ENCODE measurements around the gene PPARGC1A. TPM values are rescaled to one million over a fixed set of nuclear protein-coding genes. Genes with fewer than 3 reads are reported as not detected.

The PPARGC1A gene
- total RNA-seq, 1 donor from 2014 or later = 13.4 TPM

- DNase-seq = no peak
- TF ChIP-seq CTCF (IDR thresholded peaks at IDR 0.05; ENCODE audit: partially characterized antibody, unreplicated experiment) = no peak
- Mint-ChIP-seq H3K27ac (ENCODE audit: unreplicated experiment) (no peak overlapping the region), H3K4me3 (ENCODE audit: unreplicated experiment) (no peak overlapping the region), H3K9me3 (ENCODE audit: unreplicated experiment) (no peaks in the 10 kb centered on the region), H3K27me3 (ENCODE audit: unreplicated experiment) (no peaks in the 10 kb centered on the region), H3K4me1 (ENCODE audit: low read depth, unreplicated experiment) (peaks cover 3% of the 10 kb centered on the region), H3K36me3 (ENCODE audit: unreplicated experiment) (no peaks in the 10 kb centered on the region)
Measured at GRCh38 chr4:23873717-23874535, 15.9 kb downstream of the PPARGC1A start.

GRCh38 chr4:23871426-23871825 is 18.4 kb downstream of the PPARGC1A start:
- no peak for DNase-seq
- Mint-ChIP-seq H3K27me3 (ENCODE audit: unreplicated experiment) (no peaks in the 10 kb centered on the region), H3K9me3 (ENCODE audit: unreplicated experiment) (no peaks in the 10 kb centered on the region), H3K27ac (ENCODE audit: unreplicated experiment) (no peak overlapping the region), H3K4me1 (ENCODE audit: low read depth, unreplicated experiment) (peaks cover 3% of the 10 kb centered on the region), H3K4me3 (ENCODE audit: unreplicated experiment) (no peak overlapping the region), H3K36me3 (ENCODE audit: unreplicated experiment) (no peaks in the 10 kb centered on the region)
- no peak for TF ChIP-seq CTCF (IDR thresholded peaks at IDR 0.05; ENCODE audit: partially characterized antibody, unreplicated experiment)

- Mint-ChIP-seq H3K36me3 (ENCODE audit: unreplicated experiment) (no peaks in the 10 kb centered on the region), H3K9me3 (ENCODE audit: unreplicated experiment) (no peaks in the 10 kb centered on the region), H3K27me3 (ENCODE audit: unreplicated experiment) (no peaks in the 10 kb centered on the region), H3K4me3 (ENCODE audit: unreplicated experiment) (no peak overlapping the region), H3K27ac (ENCODE audit: unreplicated experiment) (no peak overlapping the region), H3K4me1 (ENCODE audit: low read depth, unreplicated experiment) (no peaks in the 10 kb centered on the region)
- DNase-seq = no peak
- no peak for TF ChIP-seq CTCF (IDR thresholded peaks at IDR 0.05; ENCODE audit: partially characterized antibody, unreplicated experiment)
Measured at GRCh38 chr4:23866450-23867075, 23.3 kb downstream of the PPARGC1A start.

GRCh38 chr4:23861897-23862296 is 27.9 kb downstream of the PPARGC1A start:
- Mint-ChIP-seq H3K9me3 (ENCODE audit: unreplicated experiment) (no peaks in the 10 kb centered on the region), H3K4me3 (ENCODE audit: unreplicated experiment) (no peak overlapping the region), H3K4me1 (ENCODE audit: low read depth, unreplicated experiment) (peaks cover 2% of the 10 kb centered on the region), H3K27me3 (ENCODE audit: unreplicated experiment) (no peaks in the 10 kb centered on the region), H3K36me3 (ENCODE audit: unreplicated experiment) (no peaks in the 10 kb centered on the region), H3K27ac (ENCODE audit: unreplicated experiment) (no peak overlapping the region)
- TF ChIP-seq CTCF (IDR thresholded peaks at IDR 0.05; ENCODE audit: partially characterized antibody, unreplicated experiment) = no peak
- no peak for DNase-seq

- H3K27ac Mint-ChIP-seq (ENCODE audit: unreplicated experiment) = no peak overlapping the region
- H3K4me1 Mint-ChIP-seq (ENCODE audit: low read depth, unreplicated experiment) = peaks cover 2% of the 10 kb centered on the region
- no peaks in the 10 kb centered on the region for H3K27me3 Mint-ChIP-seq (ENCODE audit: unreplicated experiment)
- TF ChIP-seq CTCF (IDR thresholded peaks at IDR 0.05; ENCODE audit: partially characterized antibody, unreplicated experiment) = no peak
- H3K9me3 Mint-ChIP-seq (ENCODE audit: unreplicated experiment) = no peaks in the 10 kb centered on the region
- H3K36me3 Mint-ChIP-seq (ENCODE audit: unreplicated experiment) = no peaks in the 10 kb centered on the region
- no peak for DNase-seq
- no peak overlapping the region for H3K4me3 Mint-ChIP-seq (ENCODE audit: unreplicated experiment)
Measured at GRCh38 chr4:23860919-23861318, 28.9 kb downstream of the PPARGC1A start.
